Uterus (tissue), 4 donors: ENCODE data around the gene CDK3. TPM values are rescaled to one million over a fixed set of nuclear protein-coding genes. Genes with fewer than 3 reads are reported as not detected.

Experiments used
- DNase-seq, 2 donors: peaks; one replicate each; pipeline ENCODE4 v3.0.0-alpha.2; 2019 to 2020
- H3K27ac ChIP-seq, 2 donors: fragments of 200-600 bp; sonication (generic); 1 replicate in 1 of 2; 2 replicates in 1 of 2; pipeline ENCODE4 v1.5.1; 2016 to 2018
- H3K27me3 ChIP-seq, 2 donors: fragments of 200-600 bp; sonication (generic); one replicate each; pipeline ENCODE4 v1.5.1; 2018 to 2019; ENCODE audit warnings: control low read depth in 1 of 2
- H3K36me3 ChIP-seq, 2 donors: fragments of 200-600 bp; sonication (generic); one replicate each; pipeline ENCODE4 v1.5.1; 2019; ENCODE audit warnings: control low read depth in 1 of 2
- H3K4me1 ChIP-seq, 2 donors: fragments of 200-600 bp; sonication (generic); one replicate each; pipeline ENCODE4 v1.5.1; 2018 to 2019; ENCODE audit warnings: control low read depth in 1 of 2
- H3K4me3 ChIP-seq, 2 donors: fragments of 200-600 bp; sonication (generic); 1 replicate in 1 of 2; 2 replicates in 1 of 2; pipeline ENCODE4 v1.5.1; 2018 to 2019; ENCODE audit warnings: mild to moderate bottlenecking in 1 of 2
- H3K9me3 ChIP-seq, 2 donors: fragments of 200-600 bp; sonication (generic); one replicate each; pipeline ENCODE4 v1.5.1; 2019; ENCODE audit warnings: control low read depth in 1 of 2
- CTCF ChIP-seq, 4 experiments: fragments of 200-600 bp in 2 of 4; fragments of 450-650 bp in 2 of 4; sonication (generic) in 2 of 4; IDR thresholded peaks; one replicate each; pipeline ENCODE4 v1.5.1; 2016 to 2019; ENCODE audit warnings: antibody characterized with exemption in 4 of 4, mild to moderate bottlenecking in 2 of 4, moderate library complexity in 1 of 4
- POLR2A ChIP-seq, 2 donors: fragments of 450-650 bp; IDR thresholded peaks; one replicate each; pipeline ENCODE4 v1.6.1; 2016; ENCODE audit warnings: antibody characterized with exemption in 2 of 2, mild to moderate bottlenecking in 1 of 2, moderate library complexity in 1 of 2
- intact Hi-C: fragments of 100-400 bp; cut with DNase I; formaldehyde crosslinking; loops from one replicate; pipeline ENCODE4 v1.15.1; 2023; ENCODE audit warnings: low total_unique reads
- total RNA-seq, 4 donors: library from RNA; depleted of rRNA in 3 of 4; stranded (reverse); fragments of >200 nt in 3 of 4; gene quantifications; one replicate each; pipeline versions ENCODE4 v1.1.0 to v1.2.4, GENCODE V29; 2014 to 2023
- donor health status: DM: yes; HTN: yes; CAD: no.

Gene CDK3
- total RNA-seq, 4 donors from 2014 or later = 8.5 to 10.8 (median 9.6) TPM; not detected in 1

- Histone ChIP-seq H3K9me3 (no peaks in the 10 kb centered on the region), H3K27ac (no peak overlapping the region), H3K36me3 (no peaks in the 10 kb centered on the region), H3K27me3 (no peaks in the 10 kb centered on the region), H3K4me1 (no peaks in the 10 kb centered on the region), H3K4me3 (no peak overlapping the region)
- intact Hi-C loops = no loop called here
- no peak for TF ChIP-seq POLR2A (IDR thresholded peaks at IDR 0.05)
- TF ChIP-seq CTCF (IDR thresholded peaks at IDR 0.05) = no peak
- no peak for DNase-seq
Observed at GRCh38 chr17:76008630-76009425, 8.2 kb downstream of the CDK3 start.

GRCh38 chr17:76009447-76009846 is 8.8 kb downstream of the CDK3 start:
- Histone ChIP-seq H3K4me1 (no peaks in the 10 kb centered on the region), H3K27ac (no peak overlapping the region), H3K4me3 (no peak overlapping the region), H3K36me3 (no peaks in the 10 kb centered on the region), H3K27me3 (no peaks in the 10 kb centered on the region), H3K9me3 (no peaks in the 10 kb centered on the region)
- intact Hi-C loops = no loop called here
- TF ChIP-seq POLR2A (IDR thresholded peaks at IDR 0.05) (no peak), CTCF (IDR thresholded peaks at IDR 0.05) (no peak)
- DNase-seq = no peak

- Histone ChIP-seq H3K27me3 (no peaks in the 10 kb centered on the region), H3K9me3 (no peaks in the 10 kb centered on the region), H3K36me3 (no peaks in the 10 kb centered on the region), H3K4me3 (no peak overlapping the region), H3K4me1 (no peaks in the 10 kb centered on the region), H3K27ac (no peak overlapping the region)
- DNase-seq = no peak
- TF ChIP-seq CTCF (IDR thresholded peaks at IDR 0.05) (no peak), POLR2A (IDR thresholded peaks at IDR 0.05) (no peak)
- intact Hi-C loops = no loop called here
Observed at GRCh38 chr17:76009969-76010661, 9.5 kb downstream of the CDK3 start.

GRCh38 chr17:76011951-76012350 is 11.3 kb downstream of the CDK3 start:
- H3K9me3 ChIP-seq = no peaks in the 10 kb centered on the region
- H3K4me3 ChIP-seq = no peak overlapping the region
- H3K36me3 ChIP-seq = no peaks in the 10 kb centered on the region
- no peak overlapping the region for H3K27ac ChIP-seq
- H3K4me1 ChIP-seq = no peaks in the 10 kb centered on the region
- no peak for DNase-seq
- TF ChIP-seq POLR2A (IDR thresholded peaks at IDR 0.05) (no peak), CTCF (IDR thresholded peaks at IDR 0.05) (no peak)
- intact Hi-C loops = no loop called here
- H3K27me3 ChIP-seq = no peaks in the 10 kb centered on the region

- H3K27me3 ChIP-seq = no peaks in the 10 kb centered on the region
- DNase-seq = no peak
- no peak for TF ChIP-seq CTCF (IDR thresholded peaks at IDR 0.05)
- TF ChIP-seq POLR2A (IDR thresholded peaks at IDR 0.05) = no peak
- H3K9me3 ChIP-seq = no peaks in the 10 kb centered on the region
- no peak overlapping the region for H3K4me3 ChIP-seq
- H3K4me1 ChIP-seq = no peaks in the 10 kb centered on the region
- no peak overlapping the region for H3K27ac ChIP-seq
- intact Hi-C loops = no loop called here
- H3K36me3 ChIP-seq = no peaks in the 10 kb centered on the region
Observed at GRCh38 chr17:76013377-76013932, 12.8 kb downstream of the CDK3 start.
